ENCODE results near the gene KLF4. TPM values are rescaled to one million over a fixed set of nuclear protein-coding genes. Genes with fewer than 3 reads are reported as not detected.

Gene KLF4
- polyA plus RNA-seq, 1 donor (not counting 4 experiments of a cell fraction or from before 2014, with no cell fraction given): 37.1 TPM

DNA sequence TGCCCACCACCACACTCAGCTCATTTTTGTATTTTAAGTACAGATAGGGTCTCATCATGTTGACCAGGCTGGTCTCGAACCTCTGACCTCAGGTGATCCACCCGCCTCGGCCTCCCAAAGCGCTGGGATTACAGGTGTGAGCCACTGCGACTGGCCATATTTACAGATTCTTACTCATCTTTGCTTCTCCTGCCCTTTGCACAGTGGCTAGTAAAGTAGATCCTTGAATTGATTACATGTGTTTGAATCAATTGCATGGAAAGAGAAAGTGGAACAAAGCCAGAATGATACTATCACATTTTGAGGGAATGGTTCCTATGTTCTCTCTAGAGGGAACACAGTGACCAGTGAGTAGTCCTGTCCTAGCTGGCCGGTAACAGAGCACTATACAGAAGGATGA lies 15.4 kb downstream of the KLF4 start:
- no peak overlapping the region for H3K4me2 ChIP-seq (ENCODE audit: control insufficient read depth, extremely low read depth, insufficient read depth, low read depth, low read length)
- H3K27me3 ChIP-seq (ENCODE audit: control insufficient read depth, extremely low read depth, insufficient read depth, low read length): no peaks in the 10 kb centered on the region
- H3K9me1 ChIP-seq (ENCODE audit: control insufficient read depth, extremely low read depth, insufficient read depth, low read length): no peaks in the 10 kb centered on the region
- no peak overlapping the region for H3K27ac ChIP-seq (ENCODE audit: control insufficient read depth, insufficient read depth, low read length)
- dilution Hi-C loops (cut with MboI; ENCODE audit: extremely low pct_ligation_motif_present, low sequenced_read_pairs): no loop called here
- no peak for TF ChIP-seq EZH2 (IDR thresholded peaks at IDR 0.05; ENCODE audit: low read length)
- TF ChIP-seq, protein P1, sequence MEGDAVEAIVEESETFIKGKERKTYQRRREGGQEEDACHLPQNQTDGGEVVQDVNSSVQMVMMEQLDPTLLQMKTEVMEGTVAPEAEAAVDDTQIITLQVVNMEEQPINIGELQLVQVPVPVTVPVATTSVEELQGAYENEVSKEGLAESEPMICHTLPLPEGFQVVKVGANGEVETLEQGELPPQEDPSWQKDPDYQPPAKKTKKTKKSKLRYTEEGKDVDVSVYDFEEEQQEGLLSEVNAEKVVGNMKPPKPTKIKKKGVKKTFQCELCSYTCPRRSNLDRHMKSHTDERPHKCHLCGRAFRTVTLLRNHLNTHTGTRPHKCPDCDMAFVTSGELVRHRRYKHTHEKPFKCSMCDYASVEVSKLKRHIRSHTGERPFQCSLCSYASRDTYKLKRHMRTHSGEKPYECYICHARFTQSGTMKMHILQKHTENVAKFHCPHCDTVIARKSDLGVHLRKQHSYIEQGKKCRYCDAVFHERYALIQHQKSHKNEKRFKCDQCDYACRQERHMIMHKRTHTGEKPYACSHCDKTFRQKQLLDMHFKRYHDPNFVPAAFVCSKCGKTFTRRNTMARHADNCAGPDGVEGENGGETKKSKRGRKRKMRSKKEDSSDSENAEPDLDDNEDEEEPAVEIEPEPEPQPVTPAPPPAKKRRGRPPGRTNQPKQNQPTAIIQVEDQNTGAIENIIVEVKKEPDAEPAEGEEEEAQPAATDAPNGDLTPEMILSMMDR (optimal IDR thresholded peaks at IDR 0.05 in 1 of 3, IDR thresholded peaks at IDR 0.05 in 1 of 3, conservative IDR thresholded peaks at IDR 0.05 in 1 of 3; ENCODE audit: extremely low read depth in 1 of 3, insufficient read depth in 2 of 3, low read length in 3 of 3): no peak
- no peak overlapping the region for H3K9ac ChIP-seq (ENCODE audit: control insufficient read depth, extremely low read depth, insufficient read depth, low read length)
- no peak overlapping the region for H3K4me3 ChIP-seq (ENCODE audit: control insufficient read depth in 2 of 3, extremely low read depth in 1 of 3, insufficient read depth in 2 of 3, low read depth in 1 of 3, low read length in 3 of 3)
- H3K79me2 ChIP-seq (ENCODE audit: control insufficient read depth, insufficient read depth, low read length): no peaks in the 10 kb centered on the region
- H3K36me3 ChIP-seq (ENCODE audit: control insufficient read depth in 2 of 2, extremely low read depth in 1 of 2, insufficient read depth in 2 of 2, low read length in 2 of 2): no peaks in the 10 kb centered on the region
- no peak for DNase-seq (ENCODE audit: low read depth, low spot score)
- no peaks in the 10 kb centered on the region for H3K9me3 ChIP-seq (ENCODE audit: control insufficient read depth, low read depth, low read length)
- H2AFZ ChIP-seq (ENCODE audit: control insufficient read depth, low read length): no peak overlapping the region
- FAIRE-seq: no peak
- no peaks in the 10 kb centered on the region for H3K4me1 ChIP-seq (ENCODE audit: control insufficient read depth, extremely low read depth, insufficient read depth, low read length)
- H4K20me1 ChIP-seq (ENCODE audit: control insufficient read depth, extremely low read depth, insufficient read depth, low read length): no peaks in the 10 kb centered on the region

DNA sequence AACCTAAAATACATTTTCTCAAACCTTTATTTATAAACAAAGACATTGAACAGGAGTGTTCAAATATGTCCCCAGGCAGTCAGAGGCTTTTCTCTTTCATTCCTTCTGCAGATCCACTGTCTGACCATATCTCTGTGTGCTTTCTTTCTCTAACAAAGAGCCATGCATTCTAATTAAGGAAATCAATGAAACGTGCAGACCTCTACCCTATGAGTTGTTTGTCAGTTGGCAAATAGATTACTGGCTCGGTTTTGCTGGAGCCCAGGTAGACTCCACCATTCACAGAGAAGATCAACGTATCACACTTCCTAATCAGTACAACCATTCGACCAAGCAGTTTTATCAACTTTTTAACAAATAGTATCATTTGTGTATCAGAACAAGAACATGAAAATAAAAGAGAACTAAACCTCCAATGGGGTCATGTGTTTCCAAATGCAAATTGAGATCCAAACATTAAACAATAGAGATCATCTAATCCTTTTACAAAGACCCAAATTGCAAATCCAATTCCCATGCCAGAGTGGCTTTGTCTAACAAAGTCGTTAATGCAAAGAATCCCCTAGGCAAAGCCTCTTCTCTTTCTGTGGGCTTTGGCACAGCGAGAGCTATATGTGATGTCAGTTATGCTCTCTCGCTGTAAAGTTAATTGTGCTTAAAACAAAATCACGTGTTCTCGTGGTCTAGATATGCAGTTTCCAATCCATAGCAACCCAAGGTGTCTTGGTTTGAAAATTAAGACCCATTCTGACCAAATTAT lies 16.8 kb downstream of the KLF4 start:
- Histone ChIP-seq H3K9me1 (ENCODE audit: control insufficient read depth, extremely low read depth, insufficient read depth, low read length) (no peaks in the 10 kb centered on the region), H3K9ac (ENCODE audit: control insufficient read depth, extremely low read depth, insufficient read depth, low read length) (no peak overlapping the region), H3K27ac (ENCODE audit: control insufficient read depth, insufficient read depth, low read length) (no peak overlapping the region), H4K20me1 (ENCODE audit: control insufficient read depth, extremely low read depth, insufficient read depth, low read length) (no peaks in the 10 kb centered on the region), H3K4me1 (ENCODE audit: control insufficient read depth, extremely low read depth, insufficient read depth, low read length) (no peaks in the 10 kb centered on the region), H2AFZ (ENCODE audit: control insufficient read depth, low read length) (no peak overlapping the region), H3K4me2 (ENCODE audit: control insufficient read depth, extremely low read depth, insufficient read depth, low read depth, low read length) (no peak overlapping the region), H3K27me3 (ENCODE audit: control insufficient read depth, extremely low read depth, insufficient read depth, low read length) (no peaks in the 10 kb centered on the region), H3K4me3 (ENCODE audit: control insufficient read depth in 2 of 3, extremely low read depth in 1 of 3, insufficient read depth in 2 of 3, low read depth in 1 of 3, low read length in 3 of 3) (no peak overlapping the region), H3K79me2 (ENCODE audit: control insufficient read depth, insufficient read depth, low read length) (no peaks in the 10 kb centered on the region), H3K9me3 (ENCODE audit: control insufficient read depth, low read depth, low read length) (no peaks in the 10 kb centered on the region), H3K36me3 (ENCODE audit: control insufficient read depth in 2 of 2, extremely low read depth in 1 of 2, insufficient read depth in 2 of 2, low read length in 2 of 2) (no peaks in the 10 kb centered on the region)
- dilution Hi-C loops (cut with MboI; ENCODE audit: extremely low pct_ligation_motif_present, low sequenced_read_pairs): no loop called here
- FAIRE-seq: no peak
- DNase-seq (ENCODE audit: low read depth, low spot score): no peak
- no peak for TF ChIP-seq EZH2 (IDR thresholded peaks at IDR 0.05; ENCODE audit: low read length)
- TF ChIP-seq, protein P1 (optimal IDR thresholded peaks at IDR 0.05 in 1 of 3, IDR thresholded peaks at IDR 0.05 in 1 of 3, conservative IDR thresholded peaks at IDR 0.05 in 1 of 3; ENCODE audit: extremely low read depth in 1 of 3, insufficient read depth in 2 of 3, low read length in 3 of 3): no peak

Measured in keratinocyte (primary cell).